Cardiac fibroblast (primary cell): ENCODE data around the gene FAM229A.

Experiments
- DNase-seq, 2 donors: peaks; one replicate each; pipeline versions ENCODE4 v3.0.0 to v3.0.0-alpha.2; 2010; ENCODE audit warnings: low read depth in 2 of 2
- H3K4me3 ChIP-seq, 2 donors: replicated peaks in 1 of 2; 1 replicate in 1 of 2; 2 replicates in 1 of 2; pipeline ENCODE4 v1.5.1; 2011; ENCODE audit warnings: low read depth in 2 of 2, low read length in 2 of 2, mild to moderate bottlenecking in 2 of 2, moderate library complexity in 1 of 2
- TF ChIP-seq, protein P1 (sequence below): IDR thresholded peaks from one replicate; pipeline ENCODE4 v1.5.1; 2011; ENCODE audit warnings: low read depth, mild to moderate bottlenecking, low read length, inconsistent platforms

Gene FAM229A

DNA sequence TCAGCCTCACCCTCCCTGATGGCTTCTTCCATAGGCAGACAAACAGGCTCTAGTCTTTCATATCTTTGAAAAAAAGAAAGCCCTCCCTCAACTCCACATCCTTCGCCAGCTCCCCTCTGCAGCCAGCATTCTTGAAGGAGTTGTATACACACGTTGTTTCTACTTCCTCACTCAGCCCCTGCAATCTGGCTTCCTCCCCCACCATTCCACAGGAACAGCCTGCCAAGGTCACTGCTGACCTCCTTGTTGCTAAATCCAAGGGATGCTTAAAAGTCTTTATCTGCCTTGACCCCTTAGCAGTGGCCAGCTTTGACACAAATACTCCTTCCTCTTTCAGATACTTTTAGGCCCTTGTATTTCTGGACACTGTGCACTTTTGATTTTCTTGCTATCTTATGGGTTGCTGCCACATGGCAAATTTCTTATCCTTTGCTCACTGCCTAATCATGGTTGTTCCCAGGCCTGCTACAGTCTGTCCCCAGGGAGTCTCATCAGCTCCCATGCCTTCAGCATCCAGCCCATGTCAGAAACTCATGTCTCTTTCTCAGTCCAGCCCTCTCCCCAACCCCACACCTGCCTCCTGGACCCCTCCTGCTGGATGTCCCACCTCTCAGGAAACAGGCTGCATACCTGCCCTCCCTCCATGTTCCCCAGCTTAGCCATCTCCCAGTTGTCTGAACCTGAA is 8.3 kb downstream of the FAM229A start:
- H3K4me3 ChIP-seq, result no peak overlapping the region
- TF ChIP-seq, protein P1, sequence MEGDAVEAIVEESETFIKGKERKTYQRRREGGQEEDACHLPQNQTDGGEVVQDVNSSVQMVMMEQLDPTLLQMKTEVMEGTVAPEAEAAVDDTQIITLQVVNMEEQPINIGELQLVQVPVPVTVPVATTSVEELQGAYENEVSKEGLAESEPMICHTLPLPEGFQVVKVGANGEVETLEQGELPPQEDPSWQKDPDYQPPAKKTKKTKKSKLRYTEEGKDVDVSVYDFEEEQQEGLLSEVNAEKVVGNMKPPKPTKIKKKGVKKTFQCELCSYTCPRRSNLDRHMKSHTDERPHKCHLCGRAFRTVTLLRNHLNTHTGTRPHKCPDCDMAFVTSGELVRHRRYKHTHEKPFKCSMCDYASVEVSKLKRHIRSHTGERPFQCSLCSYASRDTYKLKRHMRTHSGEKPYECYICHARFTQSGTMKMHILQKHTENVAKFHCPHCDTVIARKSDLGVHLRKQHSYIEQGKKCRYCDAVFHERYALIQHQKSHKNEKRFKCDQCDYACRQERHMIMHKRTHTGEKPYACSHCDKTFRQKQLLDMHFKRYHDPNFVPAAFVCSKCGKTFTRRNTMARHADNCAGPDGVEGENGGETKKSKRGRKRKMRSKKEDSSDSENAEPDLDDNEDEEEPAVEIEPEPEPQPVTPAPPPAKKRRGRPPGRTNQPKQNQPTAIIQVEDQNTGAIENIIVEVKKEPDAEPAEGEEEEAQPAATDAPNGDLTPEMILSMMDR, result no peak
- DNase-seq, result peak; percentile 73 to 96

DNA sequence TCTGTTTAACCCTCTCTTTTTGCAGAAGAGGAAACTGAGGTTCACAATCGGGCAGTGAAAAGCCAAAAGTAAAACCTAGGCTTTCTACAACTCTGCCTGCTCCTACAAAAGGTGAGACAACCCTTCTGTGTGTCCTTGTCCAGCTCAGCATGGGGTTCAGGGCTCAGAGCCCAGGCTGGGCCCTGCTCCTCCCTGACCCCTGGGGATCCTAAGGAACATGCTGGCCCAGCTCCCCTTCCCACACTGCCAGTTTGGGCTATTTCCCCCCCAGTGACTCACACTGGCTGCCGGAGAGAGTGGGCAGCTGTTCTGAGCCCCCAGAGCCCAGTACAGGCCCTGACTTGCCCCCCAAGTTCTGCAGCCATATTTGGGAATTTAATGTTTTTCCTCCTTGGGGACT is 8.9 kb downstream of the FAM229A start:
- TF ChIP-seq, protein P1, result no peak
- H3K4me3 ChIP-seq, result no peak overlapping the region
- DNase-seq, result peak in 1 of 2 donors; percentile 36

DNA sequence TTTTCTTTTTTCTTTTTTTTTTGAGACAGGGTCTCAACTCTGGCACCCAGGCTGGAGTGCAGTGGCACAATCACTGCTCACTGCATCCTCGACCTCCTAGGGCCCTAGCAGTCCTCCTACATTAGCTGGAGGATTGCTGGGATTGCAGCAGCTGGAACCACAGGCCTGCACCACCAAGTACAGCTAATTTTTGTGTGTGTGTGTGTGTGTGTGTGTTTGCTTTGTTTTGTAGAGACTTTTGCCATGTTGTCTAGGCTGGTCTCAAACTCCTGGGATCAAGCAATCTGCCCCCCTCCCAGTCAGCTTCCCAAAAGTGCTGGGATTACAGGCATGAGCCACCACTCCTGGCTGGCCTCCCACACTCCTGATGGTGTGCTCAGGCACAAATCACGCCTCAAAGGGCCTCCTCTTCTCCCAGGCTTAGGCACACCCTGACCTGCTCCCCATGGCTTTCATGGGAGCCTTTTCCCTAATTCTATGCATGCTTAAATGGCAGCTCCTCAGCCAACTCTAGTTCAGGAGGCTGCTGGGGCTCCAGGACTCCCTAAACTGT is 9.4 kb downstream of the FAM229A start:
- TF ChIP-seq, protein P1, result no peak
- peak in 1 of 2 donors; percentile 51 for DNase-seq
- H3K4me3 ChIP-seq, result no peak overlapping the region

DNA sequence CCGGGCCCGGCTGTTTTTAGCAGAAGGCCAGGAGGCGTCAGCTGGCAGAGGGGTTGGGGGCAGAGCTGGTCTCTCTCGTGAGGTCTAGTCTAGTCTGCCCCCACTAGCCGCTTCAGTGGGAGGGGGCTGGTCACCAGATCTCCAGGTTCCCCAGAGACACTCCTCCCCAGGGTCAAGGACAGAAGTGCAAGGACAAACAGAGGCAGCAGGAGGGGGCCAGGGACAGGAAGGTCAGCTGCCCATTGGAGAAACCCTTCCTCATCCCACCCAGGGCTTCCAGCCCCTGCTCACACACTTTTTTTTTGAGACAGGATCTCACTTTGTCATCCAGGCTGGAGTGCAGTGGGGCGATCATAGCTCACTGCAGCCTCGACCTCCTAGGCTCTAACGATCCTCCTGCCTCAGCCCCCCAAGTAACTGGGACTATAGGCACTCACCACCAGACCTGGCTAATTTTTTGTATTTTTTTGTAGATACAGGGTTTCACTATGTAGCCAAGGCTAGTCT is 10.0 kb downstream of the FAM229A start:
- peak overlapping the region; percentile 59 to 62 for H3K4me3 ChIP-seq
- DNase-seq, result no peak
- TF ChIP-seq, protein P1, result no peak

DNA sequence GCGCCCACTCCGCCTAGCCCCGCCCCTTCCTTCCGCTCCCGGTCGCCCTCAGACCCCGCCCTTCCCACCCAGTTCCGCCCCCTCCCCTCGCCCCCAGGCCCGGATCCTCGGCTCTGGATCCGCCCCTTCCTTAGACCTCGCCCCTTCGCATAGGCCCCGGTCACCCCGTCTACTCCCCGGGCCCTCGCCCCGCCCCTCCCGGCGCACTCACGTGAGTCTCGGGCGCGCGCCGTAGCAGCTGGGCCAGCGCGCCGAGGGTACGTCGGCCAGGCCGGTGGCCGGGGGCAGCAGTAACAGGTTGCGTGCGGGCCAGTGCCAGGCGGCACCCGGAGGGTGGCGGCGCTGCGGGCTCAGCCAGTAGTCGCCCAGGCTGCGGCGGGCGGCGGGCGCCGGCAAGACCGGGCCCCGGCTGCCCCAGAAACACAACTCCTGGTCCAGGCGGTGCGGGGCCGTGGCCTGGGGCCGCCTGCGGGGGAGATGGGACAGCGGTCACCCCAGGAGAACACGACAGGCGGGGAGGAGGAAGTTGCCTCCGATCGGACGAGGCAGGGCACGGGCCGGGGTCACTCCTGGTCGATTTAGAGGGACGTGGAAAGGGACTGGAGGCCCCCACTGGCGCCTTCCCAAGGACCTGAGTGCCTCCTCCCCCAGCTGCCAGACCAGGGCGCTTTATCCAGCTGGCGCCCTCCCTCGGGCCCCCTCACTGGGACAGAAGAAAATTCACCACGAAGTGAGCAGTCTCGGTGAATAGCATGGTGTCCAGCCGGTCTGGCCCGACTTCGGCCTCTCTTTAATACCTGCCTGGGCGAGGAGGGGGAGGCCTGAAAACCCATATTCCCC is 10.7 kb downstream of the FAM229A start:
- H3K4me3 ChIP-seq, result peak overlapping the region; percentile 59 to 62
- TF ChIP-seq, protein P1, result no peak
- DNase-seq, result peak; percentile 87 to 96

DNA sequence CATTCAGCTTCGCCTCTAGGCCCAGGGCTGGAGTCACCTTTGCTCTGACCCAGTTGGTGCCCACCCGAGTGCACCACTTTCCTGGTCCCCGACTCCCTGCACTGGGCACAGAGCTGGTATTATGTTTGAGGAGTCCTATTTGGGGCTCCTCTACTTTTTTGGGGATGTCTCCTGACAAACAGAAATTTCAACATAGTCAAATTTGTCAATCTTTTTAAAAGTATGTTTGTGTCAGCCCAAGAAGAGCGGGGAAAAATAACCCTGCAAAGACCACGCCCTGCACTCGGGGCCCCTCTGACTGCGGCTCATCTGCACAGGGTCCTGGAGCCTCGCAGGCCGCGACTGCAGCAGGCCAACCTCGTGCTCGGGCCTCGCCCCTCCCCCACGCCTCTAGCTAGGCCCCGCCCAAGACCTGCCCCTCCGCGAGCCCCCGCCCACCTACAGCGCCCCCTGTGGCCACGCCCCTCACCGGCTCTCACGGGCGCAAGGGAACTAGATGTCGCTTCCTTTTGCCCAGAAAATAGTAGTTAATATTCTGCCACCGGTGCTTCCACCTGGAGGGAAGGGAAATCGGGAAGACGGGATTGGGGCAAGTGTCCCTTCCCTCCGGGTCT is 11.4 kb downstream of the FAM229A start:
- DNase-seq, result peak; percentile 73 to 77
- TF ChIP-seq, protein P1, result peak; percentile 34
- peak overlapping the region; percentile 59 to 62 for H3K4me3 ChIP-seq
